NCI-H1092 (cell line): ENCODE measurements around the gene TAF7.
"Not testable (repeated sequence)": the region's sequence is repeated elsewhere in the genome, so short reads cannot be mapped to it uniquely, and the experiment has no call there.

Experiments used
- DNase-seq: peaks from one replicate; lab custom pipeline; 2025; lab: John Stamatoyannopoulos, UW

Gene TAF7, protein sequence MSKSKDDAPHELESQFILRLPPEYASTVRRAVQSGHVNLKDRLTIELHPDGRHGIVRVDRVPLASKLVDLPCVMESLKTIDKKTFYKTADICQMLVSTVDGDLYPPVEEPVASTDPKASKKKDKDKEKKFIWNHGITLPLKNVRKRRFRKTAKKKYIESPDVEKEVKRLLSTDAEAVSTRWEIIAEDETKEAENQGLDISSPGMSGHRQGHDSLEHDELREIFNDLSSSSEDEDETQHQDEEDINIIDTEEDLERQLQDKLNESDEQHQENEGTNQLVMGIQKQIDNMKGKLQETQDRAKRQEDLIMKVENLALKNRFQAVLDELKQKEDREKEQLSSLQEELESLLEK

DNA sequence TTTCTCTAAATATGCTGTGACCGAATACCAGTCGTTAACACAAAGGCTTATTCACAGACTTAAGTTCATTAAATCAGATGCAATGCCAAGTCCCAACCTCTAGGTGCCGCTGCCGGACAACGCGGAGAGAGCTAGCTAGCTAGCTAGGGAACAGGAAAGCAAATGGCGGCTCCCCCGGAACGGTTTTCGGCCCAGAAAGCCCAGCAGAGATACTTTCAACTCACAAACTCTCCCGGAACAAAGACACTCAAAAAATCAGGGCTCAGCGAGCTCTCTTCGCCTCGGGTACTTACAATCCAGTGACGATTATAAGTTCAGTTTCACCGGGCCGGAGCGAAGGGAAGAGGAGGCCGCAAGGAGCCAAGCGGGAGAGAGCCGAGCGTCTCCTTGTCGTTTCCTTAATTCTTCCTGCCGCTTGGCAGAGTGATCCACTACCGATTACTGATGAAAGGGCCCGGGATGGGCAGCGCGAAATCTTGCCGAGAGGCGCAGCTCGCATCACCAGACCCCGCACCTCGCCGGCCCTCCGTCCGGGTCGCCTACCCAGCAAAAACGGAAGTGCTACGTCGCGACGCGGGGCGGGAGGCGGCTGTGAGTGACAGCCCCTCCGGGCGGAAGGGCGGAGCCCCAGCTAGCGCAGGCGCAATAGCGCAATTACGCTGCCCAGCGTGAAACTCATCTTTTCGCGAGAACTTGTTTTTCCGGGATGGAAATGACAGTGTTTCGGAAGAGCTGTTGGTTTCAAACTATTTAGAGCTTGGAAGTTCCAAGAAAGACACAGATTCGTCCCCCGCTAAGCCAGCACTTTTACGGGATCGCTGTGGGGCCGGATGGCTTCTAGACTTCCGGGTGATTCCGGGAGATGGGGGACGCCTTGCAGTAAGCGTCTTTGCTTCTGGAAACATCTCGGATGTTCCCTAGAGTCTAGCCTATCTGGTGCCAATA is at the start of gene TAF7:
Gene TAF7, minus strand, starts transcription at position 560 of the 945 bp plus-strand sequence. CDS start 740 bp downstream, outside the sequence.
- peak; percentile 86 for DNase-seq

DNA sequence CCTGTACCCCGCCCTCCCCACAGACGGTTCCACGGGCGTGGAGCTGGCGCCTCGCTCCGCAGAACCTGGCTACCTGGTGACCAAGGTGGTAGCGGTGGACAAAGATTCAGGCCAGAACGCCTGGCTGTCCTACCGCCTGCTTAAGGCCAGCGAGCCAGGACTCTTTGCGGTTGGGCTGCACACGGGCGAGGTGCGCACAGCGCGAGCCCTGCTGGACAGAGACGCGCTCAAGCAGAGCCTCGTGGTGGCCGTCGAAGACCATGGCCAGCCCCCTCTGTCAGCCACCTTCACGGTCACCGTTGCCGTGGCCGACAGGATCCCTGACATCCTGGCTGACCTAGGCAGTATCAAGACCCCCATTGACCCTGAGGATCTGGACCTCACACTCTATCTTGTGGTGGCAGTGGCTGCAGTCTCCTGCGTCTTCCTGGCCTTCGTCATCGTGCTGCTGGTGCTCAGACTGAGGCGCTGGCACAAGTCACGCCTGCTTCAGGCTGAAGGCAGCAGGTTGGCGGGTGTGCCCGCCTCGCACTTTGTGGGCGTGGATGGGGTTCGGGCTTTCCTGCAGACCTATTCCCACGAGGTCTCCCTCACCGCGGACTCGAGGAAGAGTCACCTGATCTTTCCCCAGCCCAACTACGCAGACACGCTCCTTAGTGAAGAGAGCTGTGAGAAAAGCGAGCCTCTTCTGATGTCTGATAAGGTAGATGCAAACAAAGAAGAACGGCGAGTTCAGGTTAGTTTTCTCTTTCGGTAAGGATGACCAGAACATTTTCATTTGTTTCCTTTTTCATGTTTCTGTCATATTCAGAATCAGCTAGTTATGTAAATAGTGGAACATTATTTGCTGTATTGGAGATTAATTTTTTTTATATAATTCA is 45.7 kb upstream of the TAF7 start:
- DNase-seq = no peak

DNA sequence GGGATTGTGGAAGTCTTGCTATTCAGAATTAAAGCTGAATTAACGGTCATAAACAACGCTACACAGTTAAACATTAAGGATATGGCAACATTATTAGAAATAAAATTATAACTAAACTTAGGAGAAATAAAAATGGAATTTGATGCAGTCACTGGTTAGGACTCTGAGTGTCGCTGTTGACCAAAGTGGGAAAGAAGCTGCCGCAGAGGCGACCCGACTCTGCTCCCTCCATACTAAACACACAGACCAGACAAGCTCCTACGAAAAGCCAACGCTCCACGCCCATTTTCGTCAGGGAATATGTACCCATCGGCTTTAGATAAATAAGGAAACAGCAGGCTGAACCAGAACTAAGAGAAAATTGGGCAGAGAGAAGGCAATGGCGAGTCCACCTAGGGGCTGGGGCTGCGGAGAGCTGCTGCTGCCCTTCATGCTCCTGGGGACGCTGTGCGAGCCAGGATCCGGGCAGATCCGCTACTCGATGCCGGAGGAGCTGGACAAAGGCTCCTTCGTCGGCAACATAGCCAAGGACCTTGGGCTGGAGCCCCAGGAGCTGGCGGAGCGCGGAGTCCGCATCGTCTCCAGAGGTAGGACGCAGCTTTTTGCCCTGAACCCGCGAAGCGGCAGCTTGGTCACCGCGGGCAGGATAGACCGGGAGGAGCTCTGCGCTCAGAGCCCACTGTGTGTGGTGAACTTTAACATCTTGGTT is 43.5 kb upstream of the TAF7 start, which contains the start of gene PCDHGA5:
Gene PCDHGA5, plus strand, starts transcription at position 211 of the 709 bp plus-strand sequence. Its CDS starts 169 bp downstream, at position 380.
- DNase-seq = no peak

DNA sequence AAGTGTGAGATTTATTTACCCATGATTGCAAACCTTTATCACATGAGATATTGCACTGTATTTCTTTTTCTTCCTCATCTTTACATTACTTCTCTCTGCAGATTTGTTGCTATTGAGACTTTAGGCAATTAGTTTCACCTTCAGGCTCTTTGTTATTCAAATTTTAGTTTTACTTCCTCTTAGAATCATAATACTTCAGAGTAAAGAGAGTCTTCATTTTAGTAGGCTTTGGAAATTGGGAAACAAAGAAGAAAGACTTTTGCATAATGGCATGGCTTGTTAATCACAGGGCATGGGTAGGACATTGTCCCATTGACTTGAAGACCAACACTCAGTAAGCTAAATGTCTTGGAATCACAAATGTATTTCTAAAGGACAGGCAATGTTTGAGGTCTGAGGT is 42.1 kb upstream of the TAF7 start:
- no peak for DNase-seq

DNA sequence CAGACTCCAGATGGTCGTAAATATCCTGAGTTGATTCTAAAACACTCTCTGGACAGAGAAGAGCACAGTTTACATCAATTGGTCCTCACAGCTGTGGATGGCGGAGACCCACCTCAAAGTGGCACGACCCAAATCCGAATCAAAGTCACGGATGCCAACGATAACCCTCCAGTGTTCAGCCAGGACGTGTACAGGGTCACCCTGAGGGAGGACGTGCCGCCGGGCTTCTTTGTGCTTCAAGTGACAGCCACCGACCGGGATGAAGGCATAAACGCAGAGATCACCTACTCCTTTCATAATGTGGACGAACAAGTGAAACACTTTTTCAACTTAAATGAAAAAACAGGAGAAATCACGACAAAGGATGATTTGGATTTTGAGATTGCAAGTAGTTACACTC is 40.1 kb upstream of the TAF7 start:
- no peak for DNase-seq

DNA sequence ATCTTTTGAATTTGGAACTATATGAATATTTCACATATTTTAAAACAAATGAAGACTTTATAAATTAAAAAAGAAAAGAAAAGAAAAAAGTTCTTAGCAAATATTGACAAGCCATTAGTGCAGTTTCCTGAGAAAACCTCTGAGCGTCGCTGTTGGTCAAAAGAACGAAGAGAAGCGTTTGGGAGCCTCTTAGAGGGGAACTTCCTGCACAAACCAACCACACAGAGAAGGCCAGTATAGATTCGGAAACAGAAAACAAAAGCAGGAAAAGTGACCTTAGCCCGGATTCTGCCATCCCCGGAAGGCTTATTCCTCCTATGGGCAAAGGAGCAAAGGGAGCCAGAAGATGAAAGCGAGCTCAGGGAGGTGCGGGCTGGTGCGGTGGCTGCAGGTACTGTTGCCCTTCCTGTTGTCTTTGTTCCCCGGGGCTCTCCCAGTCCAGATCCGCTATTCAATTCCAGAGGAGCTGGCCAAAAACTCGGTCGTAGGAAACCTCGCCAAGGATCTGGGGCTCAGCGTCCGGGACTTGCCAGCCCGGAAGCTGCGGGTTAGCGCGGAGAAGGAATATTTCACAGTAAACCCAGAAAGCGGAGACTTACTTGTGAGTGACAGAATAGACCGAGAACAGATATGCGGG is 39.3 kb upstream of the TAF7 start, which contains the start of gene PCDHGB2:
Gene PCDHGB2, plus strand, starts transcription at position 205 of the 637 bp plus-strand sequence. Its CDS starts 142 bp downstream, at position 347.
- no peak for DNase-seq

DNA sequence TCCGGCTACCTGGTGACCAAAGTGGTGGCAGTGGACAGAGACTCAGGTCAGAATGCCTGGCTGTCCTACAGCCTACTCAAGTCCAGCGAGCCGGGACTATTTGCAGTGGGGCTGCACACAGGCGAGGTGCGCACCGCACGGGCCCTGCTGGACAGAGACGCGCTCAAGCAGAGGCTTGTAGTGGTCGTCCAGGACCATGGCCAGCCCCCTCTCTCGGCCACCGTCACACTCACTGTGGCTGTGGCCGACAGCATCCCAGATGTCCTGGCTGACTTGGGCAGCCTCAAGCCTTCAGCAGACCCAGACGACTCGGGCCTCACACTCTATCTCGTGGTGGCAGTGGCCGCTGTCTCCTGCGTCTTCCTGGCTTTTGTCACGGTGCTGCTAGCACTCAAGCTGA is 36.4 kb upstream of the TAF7 start:
- no peak for DNase-seq

DNA sequence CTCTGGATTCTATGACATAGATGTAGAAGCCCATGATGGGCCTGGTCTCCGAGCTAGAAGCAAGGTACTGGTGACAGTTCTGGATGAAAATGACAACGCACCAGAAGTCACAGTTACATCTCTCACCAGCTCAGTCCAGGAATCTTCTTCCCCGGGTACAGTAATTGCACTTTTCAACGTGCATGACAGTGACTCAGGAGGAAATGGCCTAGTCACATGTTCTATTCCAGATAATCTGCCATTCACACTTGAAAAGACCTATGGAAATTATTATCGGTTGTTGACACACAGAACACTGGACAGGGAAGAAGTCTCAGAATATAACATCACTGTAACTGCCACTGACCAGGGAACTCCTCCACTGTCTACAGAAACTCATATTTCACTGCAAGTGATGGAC is 35.5 kb upstream of the TAF7 start:
- DNase-seq = no peak

DNA sequence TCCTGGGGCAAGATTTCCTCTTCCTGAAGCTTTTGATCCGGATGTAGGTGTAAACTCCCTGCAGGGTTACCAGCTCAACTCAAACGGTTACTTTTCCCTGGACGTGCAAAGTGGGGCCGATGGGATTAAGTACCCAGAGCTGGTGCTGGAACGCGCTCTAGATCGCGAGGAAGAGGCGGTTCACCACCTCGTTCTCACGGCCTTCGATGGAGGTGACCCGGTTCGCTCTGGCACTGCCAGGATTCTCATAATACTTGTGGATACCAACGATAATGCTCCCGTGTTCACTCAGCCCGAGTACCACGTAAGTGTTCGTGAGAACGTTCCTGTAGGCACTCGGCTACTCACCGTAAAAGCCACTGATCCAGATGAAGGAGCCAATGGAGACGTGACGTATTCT is 35.1 kb upstream of the TAF7 start:
- DNase-seq = no peak

DNA sequence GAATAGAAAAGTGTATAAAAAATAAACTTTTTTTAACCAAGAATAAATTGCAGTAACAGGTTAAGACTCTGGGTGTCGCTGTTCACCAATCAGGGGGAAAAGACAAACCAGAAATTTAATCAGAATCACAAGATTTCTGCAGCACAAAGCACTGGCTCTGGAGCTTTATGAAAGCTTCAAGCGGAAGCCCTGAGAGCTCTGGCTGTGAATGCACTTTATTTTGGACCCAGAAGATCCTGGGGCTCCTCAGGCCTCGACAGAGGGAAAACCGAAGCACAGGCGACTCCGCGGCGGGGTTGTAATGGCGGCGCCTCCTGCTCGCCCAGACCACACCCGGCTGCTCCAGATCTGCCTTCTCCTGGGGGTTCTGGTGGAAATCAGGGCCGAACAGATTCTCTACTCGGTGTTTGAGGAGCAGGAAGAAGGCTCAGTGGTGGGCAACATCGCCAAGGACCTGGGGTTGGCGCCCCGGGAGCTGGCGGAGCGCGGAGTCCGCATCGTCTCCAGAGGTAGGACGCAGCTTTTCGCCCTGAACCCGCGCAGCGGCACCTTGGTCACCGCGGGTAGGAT is 34.4 kb upstream of the TAF7 start, which contains the start of gene PCDHGA4:
Gene PCDHGA4, plus strand, starts transcription at position 122 of the 570 bp plus-strand sequence. Its CDS starts 87 bp downstream, at position 209.
- no peak for DNase-seq

DNA sequence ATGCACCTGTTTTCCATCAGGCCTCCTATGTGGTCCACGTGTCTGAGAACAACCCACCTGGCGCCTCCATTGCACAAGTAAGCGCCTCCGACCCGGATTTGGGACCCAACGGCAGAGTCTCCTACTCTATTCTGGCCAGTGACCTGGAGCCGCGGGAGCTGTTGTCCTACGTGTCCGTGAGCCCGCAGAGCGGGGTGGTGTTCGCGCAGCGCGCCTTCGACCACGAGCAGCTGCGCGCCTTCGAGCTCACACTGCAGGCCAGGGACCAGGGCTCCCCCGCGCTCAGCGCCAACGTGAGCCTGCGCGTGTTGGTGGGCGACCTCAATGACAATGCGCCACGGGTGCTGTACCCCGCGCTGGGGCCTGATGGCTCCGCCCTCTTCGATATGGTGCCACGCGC is 31.0 kb upstream of the TAF7 start:
- no peak for DNase-seq

DNA sequence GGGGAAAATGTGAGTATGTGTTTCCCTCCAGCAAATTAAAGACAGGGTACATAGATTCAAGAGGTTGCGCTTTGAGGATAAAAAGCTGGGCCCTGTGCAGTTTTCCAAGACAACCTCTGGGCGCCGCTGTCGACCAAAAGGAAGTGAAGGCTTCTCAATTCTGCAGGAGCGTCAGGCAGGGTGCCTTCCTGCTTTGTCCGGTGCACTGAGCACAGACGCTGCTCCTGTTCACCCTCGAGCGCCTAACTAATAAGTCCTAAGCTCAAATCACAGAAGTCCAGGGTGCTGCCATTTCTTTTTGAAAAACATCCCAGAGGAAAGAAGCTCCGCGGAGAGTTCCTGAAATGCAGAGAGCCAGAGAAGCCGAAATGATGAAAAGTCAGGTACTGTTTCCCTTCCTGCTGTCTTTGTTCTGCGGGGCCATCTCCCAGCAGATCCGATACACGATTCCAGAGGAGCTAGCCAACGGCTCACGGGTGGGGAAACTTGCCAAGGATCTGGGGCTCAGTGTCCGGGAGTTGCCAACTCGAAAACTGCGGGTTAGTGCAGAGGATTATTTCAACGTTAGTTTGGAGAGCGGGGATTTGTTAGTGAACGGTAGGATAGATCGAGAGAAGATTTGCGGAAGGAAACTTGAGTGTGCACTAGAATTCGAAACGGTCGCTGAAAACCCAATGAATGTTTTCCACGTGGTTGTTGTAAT is 29.5 kb upstream of the TAF7 start, which contains the start of gene PCDHGB1:
Gene PCDHGB1, plus strand, starts transcription at position 183 of the 703 bp plus-strand sequence. Its CDS starts 162 bp downstream, at position 345.
- DNase-seq = peak; percentile 3

DNA sequence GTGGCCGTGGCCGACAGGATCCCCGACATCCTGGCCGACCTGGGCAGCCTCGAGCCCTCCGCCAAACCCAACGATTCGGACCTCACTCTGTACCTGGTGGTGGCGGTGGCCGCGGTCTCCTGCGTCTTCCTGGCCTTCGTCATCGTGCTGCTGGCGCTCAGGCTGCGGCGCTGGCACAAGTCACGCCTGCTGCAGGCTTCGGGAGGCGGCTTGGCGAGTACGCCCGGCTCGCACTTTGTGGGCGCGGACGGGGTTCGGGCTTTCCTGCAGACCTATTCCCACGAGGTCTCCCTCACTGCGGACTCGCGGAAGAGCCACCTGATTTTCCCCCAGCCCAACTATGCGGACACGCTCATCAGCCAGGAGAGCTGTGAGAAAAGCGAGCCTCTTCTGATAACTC is 25.4 kb upstream of the TAF7 start:
- not testable (repeated sequence) for DNase-seq

DNA sequence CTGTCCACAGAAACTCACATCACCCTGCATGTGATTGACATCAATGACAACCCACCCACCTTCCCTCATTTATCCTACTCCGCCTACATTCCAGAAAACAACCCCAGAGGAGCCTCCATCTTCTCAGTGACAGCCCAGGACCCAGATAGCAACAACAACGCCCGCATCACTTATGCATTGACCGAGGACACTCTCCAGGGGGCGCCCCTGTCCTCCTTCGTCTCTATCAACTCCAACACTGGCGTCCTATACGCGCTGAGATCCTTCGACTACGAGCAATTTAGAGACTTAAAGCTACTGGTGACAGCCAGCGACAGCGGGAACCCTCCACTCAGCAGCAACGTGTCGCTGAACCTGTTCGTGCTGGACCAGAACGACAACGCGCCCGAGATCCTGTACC is 24.7 kb upstream of the TAF7 start:
- DNase-seq = no peak

DNA sequence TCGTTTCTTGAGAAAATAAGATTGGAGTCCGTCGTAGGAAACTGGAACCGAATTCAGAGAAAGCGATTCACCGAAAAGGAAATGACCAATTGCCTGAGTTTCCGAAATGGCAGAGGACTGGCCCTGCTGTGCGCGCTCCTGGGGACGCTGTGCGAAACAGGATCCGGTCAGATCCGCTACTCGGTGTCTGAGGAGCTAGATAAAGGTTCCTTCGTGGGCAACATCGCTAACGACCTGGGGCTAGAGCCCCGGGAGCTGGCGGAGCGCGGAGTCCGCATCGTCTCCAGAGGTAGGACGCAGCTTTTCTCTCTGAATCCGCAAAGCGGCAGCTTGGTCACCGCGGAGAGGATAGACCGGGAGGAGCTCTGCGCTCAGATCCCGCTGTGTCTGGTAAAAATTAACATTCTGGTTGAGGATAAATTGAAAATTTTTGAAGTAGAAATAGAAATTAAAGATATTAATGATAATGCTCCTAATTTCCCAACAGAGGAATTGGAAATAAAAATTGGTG is 23.4 kb upstream of the TAF7 start:
- no peak for DNase-seq

DNA sequence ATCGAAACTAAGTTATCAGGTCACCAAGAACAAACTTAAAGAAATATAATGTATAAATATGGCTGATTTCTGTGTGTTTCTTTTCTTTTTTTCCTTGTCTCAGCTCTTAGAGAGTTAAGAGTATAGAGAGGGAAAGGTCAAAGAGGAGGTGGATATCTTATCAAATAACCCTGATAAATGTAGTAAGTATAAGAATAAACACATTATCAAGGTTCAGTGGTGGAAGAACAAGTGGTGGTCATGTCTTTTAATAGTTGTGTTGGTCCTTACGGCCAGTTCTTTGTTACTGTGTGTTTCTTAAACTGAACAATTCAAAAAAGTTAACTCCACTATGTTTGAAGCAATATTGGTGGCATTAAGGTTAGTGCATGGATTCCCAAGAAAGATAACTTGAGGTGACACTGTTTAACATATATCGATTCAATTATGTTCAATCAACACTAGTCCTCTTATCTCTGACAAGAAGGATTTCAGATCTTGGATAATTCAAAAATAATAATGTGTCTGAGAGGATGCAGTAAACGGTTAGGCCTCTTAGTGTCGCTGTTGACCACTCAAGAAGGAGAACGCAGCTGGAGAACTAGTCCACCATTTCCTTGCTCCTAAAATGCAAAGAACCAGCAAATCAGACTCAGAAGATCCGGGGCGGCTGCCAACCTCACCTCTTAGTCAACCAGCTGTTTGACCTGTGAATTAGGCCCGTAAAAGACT is 22.8 kb upstream of the TAF7 start, which contains the start of gene PCDHGA3:
Gene PCDHGA3, plus strand, starts transcription at position 588 of the 711 bp plus-strand sequence. CDS start 205 bp downstream, outside the sequence.
- DNase-seq = no peak

DNA sequence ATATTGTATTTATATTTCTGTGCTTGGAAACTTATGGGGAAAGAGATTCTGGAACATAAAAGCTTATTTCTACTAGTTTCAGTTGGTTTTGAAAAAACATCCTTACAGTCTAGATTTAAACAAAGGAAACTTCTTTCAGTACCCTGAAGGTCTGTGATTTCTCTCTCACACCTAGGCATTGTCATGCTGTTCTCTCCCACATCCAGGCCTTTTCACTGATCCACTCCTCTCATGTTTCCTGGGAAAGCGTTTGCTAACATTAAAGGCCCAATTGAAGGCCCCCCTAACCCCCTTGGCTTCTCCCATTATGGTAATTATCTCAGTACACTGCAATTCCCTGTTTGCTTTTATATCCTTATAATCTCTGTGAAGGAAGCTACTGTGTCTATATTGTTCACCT is 22.2 kb upstream of the TAF7 start:
- no peak for DNase-seq

DNA sequence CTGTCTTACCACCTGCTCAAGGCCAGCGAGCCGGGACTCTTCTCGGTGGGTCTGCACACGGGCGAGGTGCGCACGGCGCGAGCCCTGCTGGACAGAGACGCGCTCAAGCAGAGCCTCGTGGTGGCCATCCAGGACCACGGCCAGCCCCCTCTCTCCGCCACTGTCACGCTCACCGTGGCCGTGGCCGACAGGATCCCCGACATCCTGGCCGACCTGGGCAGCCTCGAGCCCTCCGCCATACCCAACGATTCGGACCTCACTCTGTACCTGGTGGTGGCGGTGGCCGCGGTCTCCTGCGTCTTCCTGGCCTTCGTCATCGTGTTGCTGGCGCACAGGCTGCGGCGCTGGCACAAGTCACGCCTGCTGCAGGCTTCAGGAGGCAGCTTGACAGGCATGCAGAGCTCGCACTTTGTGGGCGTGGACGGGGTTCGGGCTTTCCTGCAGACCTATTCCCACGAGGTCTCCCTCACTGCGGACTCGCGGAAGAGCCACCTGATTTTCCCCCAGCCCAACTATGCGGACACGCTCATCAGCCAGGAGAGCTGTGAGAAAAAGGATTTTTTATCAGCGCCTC is 20.3 kb upstream of the TAF7 start:
- DNase-seq = not testable (repeated sequence)
